Measurements from ENCODE around the gene GPSM1.

GPSM1 gene

GRCh38 chr9:136361754-136362449 lies 34.6 kb downstream of the GPSM1 start:
- DNase-seq (ENCODE audit: low read depth), result peak; percentile 43

GRCh38 chr9:136362450-136362784 lies 35.1 kb downstream of the GPSM1 start:
- DNase-seq (ENCODE audit: low read depth), result peak; percentile 36

- peak; percentile 97 for DNase-seq (ENCODE audit: low read depth)
Observed at GRCh38 chr9:136363106-136363948, 36.0 kb downstream of the GPSM1 start, which contains the start of gene DNLZ. DNLZ (minus strand) TSS chr9:136363744; CDS start chr9:136363714, 30 bp downstream.

GRCh38 chr9:136363949-136364748 lies 36.8 kb downstream of the GPSM1 start:
- DNase-seq (ENCODE audit: low read depth), result no peak

GRCh38 chr9:136364942-136365774 lies 37.8 kb downstream of the GPSM1 start:
- DNase-seq (ENCODE audit: low read depth), result no peak

- no peak for DNase-seq (ENCODE audit: low read depth)
Observed at GRCh38 chr9:136365775-136366222, 38.5 kb downstream of the GPSM1 start.

- no peak for DNase-seq (ENCODE audit: low read depth)
Observed at GRCh38 chr9:136366826-136367225, 39.5 kb downstream of the GPSM1 start.

- DNase-seq (ENCODE audit: low read depth), result no peak
Observed at GRCh38 chr9:136367296-136368145, 40.2 kb downstream of the GPSM1 start.

GRCh38 chr9:136368190-136368589 lies 40.9 kb downstream of the GPSM1 start:
- DNase-seq (ENCODE audit: low read depth), result no peak

- DNase-seq (ENCODE audit: low read depth), result no peak
Observed at GRCh38 chr9:136370037-136370436, 42.7 kb downstream of the GPSM1 start.

- no peak for DNase-seq (ENCODE audit: low read depth)
Observed at GRCh38 chr9:136370687-136371532, 43.6 kb downstream of the GPSM1 start.

GRCh38 chr9:136371533-136371880 lies 44.2 kb downstream of the GPSM1 start:
- DNase-seq (ENCODE audit: low read depth), result no peak

GRCh38 chr9:136372006-136372405 lies 44.7 kb downstream of the GPSM1 start:
- no peak for DNase-seq (ENCODE audit: low read depth)

GRCh38 chr9:136372561-136373299 lies 45.4 kb downstream of the GPSM1 start:
- DNase-seq (ENCODE audit: low read depth), result peak; percentile 91

GRCh38 chr9:136373300-136374182 lies 46.2 kb downstream of the GPSM1 start, which contains the start of gene CARD9:
CARD9 (minus strand) TSS chr9:136373669; CDS start chr9:136372078, 1,591 bp downstream.
- peak; percentile 60 for DNase-seq (ENCODE audit: low read depth)

GRCh38 chr9:136374183-136374575 lies 46.8 kb downstream of the GPSM1 start:
- DNase-seq (ENCODE audit: low read depth), result no peak

GRCh38 chr9:136375096-136375495 lies 47.8 kb downstream of the GPSM1 start:
- DNase-seq (ENCODE audit: low read depth), result no peak

GRCh38 chr9:136376457-136376856 lies 49.1 kb downstream of the GPSM1 start:
- no peak for DNase-seq (ENCODE audit: low read depth)
